ENCODE data around the gene TFPI. TPM values are rescaled to one million over a fixed set of nuclear protein-coding genes. Genes with fewer than 3 reads are reported as not detected.

TFPI gene
- total RNA-seq, 1 donor from 2014 or later, result 19.0 TPM

GRCh38 chr2:187429989-187430388, 124.2 kb downstream of the TFPI start:
- intact Hi-C loops (cut with micrococcal nuclease), result no loop called here
- Histone ChIP-seq H3K27ac (replicated peaks) (peak overlapping the region; percentile 41), H3K36me3 (peaks cover 8% of the 10 kb centered on the region), H3K4me3 (no peak overlapping the region), H3K9me3 (replicated peaks) (no peaks in the 10 kb centered on the region), H3K27me3 (ENCODE audit: low read depth) (no peaks in the 10 kb centered on the region), H3K4me1 (peaks cover 67% of the 10 kb centered on the region)
- no peak for TF ChIP-seq CTCF (IDR thresholded peaks at IDR 0.05; ENCODE audit: borderline replicate concordance)
- no peak for DNase-seq

- intact Hi-C loops (cut with micrococcal nuclease), result no loop called here
- Histone ChIP-seq H3K9me3 (replicated peaks) (no peaks in the 10 kb centered on the region), H3K36me3 (peaks cover 8% of the 10 kb centered on the region), H3K4me1 (peaks cover 48% of the 10 kb centered on the region), H3K4me3 (no peak overlapping the region), H3K27me3 (ENCODE audit: low read depth) (no peaks in the 10 kb centered on the region), H3K27ac (replicated peaks) (peak overlapping the region; percentile 47)
- TF ChIP-seq CTCF (IDR thresholded peaks at IDR 0.05; ENCODE audit: borderline replicate concordance), result no peak
- DNase-seq, result no peak
Measured at GRCh38 chr2:187424146-187424545, 130.1 kb downstream of the TFPI start.

GRCh38 chr2:187422282-187422681, 132.0 kb downstream of the TFPI start:
- no peak overlapping the region for H3K4me3 ChIP-seq
- no peaks in the 10 kb centered on the region for H3K27me3 ChIP-seq (ENCODE audit: low read depth)
- peak overlapping the region; percentile 56 for H3K27ac ChIP-seq (replicated peaks)
- TF ChIP-seq CTCF (IDR thresholded peaks at IDR 0.05; ENCODE audit: borderline replicate concordance), result no peak
- intact Hi-C loops (cut with micrococcal nuclease), result no loop called here
- DNase-seq, result no peak
- no peaks in the 10 kb centered on the region for H3K36me3 ChIP-seq
- H3K4me1 ChIP-seq, result peaks cover 45% of the 10 kb centered on the region
- H3K9me3 ChIP-seq (replicated peaks), result no peaks in the 10 kb centered on the region

GRCh38 chr2:187421519-187421918, 132.7 kb downstream of the TFPI start:
- Histone ChIP-seq H3K4me1 (peaks cover 42% of the 10 kb centered on the region), H3K36me3 (no peaks in the 10 kb centered on the region), H3K4me3 (no peak overlapping the region), H3K27ac (replicated peaks) (peak overlapping the region; percentile 56), H3K27me3 (ENCODE audit: low read depth) (no peaks in the 10 kb centered on the region), H3K9me3 (replicated peaks) (no peaks in the 10 kb centered on the region)
- intact Hi-C loops (cut with micrococcal nuclease), result no loop called here
- no peak for DNase-seq
- no peak for TF ChIP-seq CTCF (IDR thresholded peaks at IDR 0.05; ENCODE audit: borderline replicate concordance)

- Histone ChIP-seq H3K9me3 (replicated peaks) (no peaks in the 10 kb centered on the region), H3K4me3 (no peak overlapping the region), H3K27me3 (ENCODE audit: low read depth) (no peaks in the 10 kb centered on the region), H3K36me3 (no peaks in the 10 kb centered on the region), H3K4me1 (peaks cover 28% of the 10 kb centered on the region), H3K27ac (replicated peaks) (no peak overlapping the region)
- intact Hi-C loops (cut with micrococcal nuclease), result no loop called here
- DNase-seq, result no peak
- TF ChIP-seq CTCF (IDR thresholded peaks at IDR 0.05; ENCODE audit: borderline replicate concordance), result no peak
Measured at GRCh38 chr2:187419808-187420207, 134.4 kb downstream of the TFPI start.

- intact Hi-C loops (cut with micrococcal nuclease), result no loop called here
- no peak for DNase-seq
Measured at GRCh38 chr2:187415449-187415848, 138.8 kb downstream of the TFPI start.

More at GRCh38 chr2:187415449-187415848, 138.8 kb downstream of the TFPI start:
- H3K9me3 ChIP-seq (replicated peaks), result peaks cover 12% of the 10 kb centered on the region
- H3K27me3 ChIP-seq (ENCODE audit: low read depth), result no peaks in the 10 kb centered on the region
- H3K4me3 ChIP-seq, result no peak overlapping the region
- no peaks in the 10 kb centered on the region for H3K4me1 ChIP-seq
- no peak overlapping the region for H3K27ac ChIP-seq (replicated peaks)
- H3K36me3 ChIP-seq, result no peaks in the 10 kb centered on the region
- TF ChIP-seq CTCF (IDR thresholded peaks at IDR 0.05; ENCODE audit: borderline replicate concordance), result no peak

Data from left ventricle myocardium inferior (tissue), 1 donor.